Measurements from ENCODE around the gene SH3BP5.
"Not testable (repeated sequence)": the region's sequence is repeated elsewhere in the genome, so short reads cannot be mapped to it uniquely, and the experiment has no call there.

SH3BP5 gene

DNA sequence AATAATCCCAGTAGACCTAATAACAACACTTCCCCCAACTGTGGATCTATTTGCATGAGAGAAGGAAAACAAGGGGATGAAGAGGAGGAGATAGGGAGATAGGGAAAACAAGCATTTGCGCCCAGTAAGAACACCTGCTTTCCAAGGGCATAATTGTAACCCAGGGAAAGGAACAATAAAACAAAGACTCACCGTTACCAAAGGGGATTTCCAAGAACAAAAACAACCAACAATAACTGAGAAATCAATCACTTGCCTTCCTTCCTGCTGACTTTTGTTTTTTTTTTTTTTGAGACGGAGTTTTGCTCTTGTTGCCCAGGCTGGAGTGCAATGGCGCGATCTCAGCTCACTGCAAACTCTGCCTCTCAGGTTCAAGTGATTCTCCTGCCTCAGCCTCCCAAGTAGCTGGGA lies 24.3 kb upstream of the SH3BP5 start:
- H3K4me3 Mint-ChIP-seq: peak overlapping the region; percentile 39 to 46
- peaks cover 28 to 46% of the 10 kb centered on the region in 2 donors for H3K4me1 Mint-ChIP-seq
- DNase-seq; H3K9me3 Mint-ChIP-seq; H3K36me3 Mint-ChIP-seq; H3K27me3 Mint-ChIP-seq; ATAC-seq (replicated peaks): not testable (repeated sequence)
- H3K27ac Mint-ChIP-seq: peak overlapping the region; percentile 86

DNA sequence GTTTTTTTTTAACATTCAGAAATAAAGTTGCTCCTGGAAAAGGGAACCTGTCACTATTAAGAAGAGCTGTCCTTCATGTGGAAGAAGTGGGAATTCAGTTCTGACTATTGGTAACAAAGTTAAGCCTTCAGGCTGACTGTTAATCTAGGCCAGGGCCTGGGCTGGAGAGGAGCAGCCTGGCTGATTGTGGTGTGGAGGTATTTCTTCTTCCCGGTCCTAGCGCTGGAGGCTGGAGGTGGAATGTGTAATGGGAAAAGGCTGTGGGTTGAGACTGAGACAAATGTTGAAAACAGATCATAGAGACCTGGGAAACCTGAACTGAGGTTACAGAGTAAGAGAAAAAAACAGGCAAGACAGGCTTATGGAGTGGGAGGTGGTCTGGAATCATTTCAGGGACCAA lies 23.8 kb upstream of the SH3BP5 start:
- DNase-seq: no peak
- no peak for ATAC-seq (replicated peaks)
- peak overlapping the region; percentile 39 to 46 for H3K4me3 Mint-ChIP-seq

DNA sequence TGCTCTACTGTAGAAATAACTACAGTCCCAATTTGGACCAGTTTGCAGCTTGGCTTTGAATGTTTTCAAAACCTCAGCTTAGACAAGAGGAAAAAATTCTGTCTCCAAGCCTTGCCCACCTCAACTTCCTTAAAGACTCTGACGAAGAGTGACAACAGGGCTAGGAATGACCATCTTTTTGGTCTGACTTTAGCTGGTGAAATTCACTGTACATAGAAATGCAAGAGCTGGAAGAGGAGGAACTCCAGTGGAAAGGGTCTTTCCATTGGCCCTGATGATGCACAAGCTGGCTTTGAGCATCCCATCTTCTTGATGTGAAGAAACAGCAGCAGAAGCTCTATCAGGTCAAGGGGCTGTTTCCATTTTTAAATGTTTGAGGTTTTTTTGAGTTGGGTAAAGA lies 22.7 kb upstream of the SH3BP5 start:
- no peak overlapping the region for H3K4me3 Mint-ChIP-seq
- peaks cover 7% of the 10 kb centered on the region in 2 donors for H3K36me3 Mint-ChIP-seq
- ATAC-seq (replicated peaks) (no peak), DNase-seq (no peak)
- no peaks in the 10 kb centered on the region for H3K27me3 Mint-ChIP-seq
- no peak overlapping the region for H3K27ac Mint-ChIP-seq
- peaks cover 4 to 8% of the 10 kb centered on the region in 2 donors for H3K9me3 Mint-ChIP-seq
- peaks cover 23 to 34% of the 10 kb centered on the region in 2 donors for H3K4me1 Mint-ChIP-seq

More for the DNA sequence above, 23.8 kb upstream of the SH3BP5 start:
- peaks cover 0 to 5% of the 10 kb centered on the region in 2 donors for H3K9me3 Mint-ChIP-seq
- H3K36me3 Mint-ChIP-seq: no peaks in the 10 kb centered on the region
- H3K4me1 Mint-ChIP-seq: peaks cover 28 to 41% of the 10 kb centered on the region in 2 donors
- H3K27ac Mint-ChIP-seq: peak overlapping the region; percentile 86
- H3K27me3 Mint-ChIP-seq: no peaks in the 10 kb centered on the region

DNA sequence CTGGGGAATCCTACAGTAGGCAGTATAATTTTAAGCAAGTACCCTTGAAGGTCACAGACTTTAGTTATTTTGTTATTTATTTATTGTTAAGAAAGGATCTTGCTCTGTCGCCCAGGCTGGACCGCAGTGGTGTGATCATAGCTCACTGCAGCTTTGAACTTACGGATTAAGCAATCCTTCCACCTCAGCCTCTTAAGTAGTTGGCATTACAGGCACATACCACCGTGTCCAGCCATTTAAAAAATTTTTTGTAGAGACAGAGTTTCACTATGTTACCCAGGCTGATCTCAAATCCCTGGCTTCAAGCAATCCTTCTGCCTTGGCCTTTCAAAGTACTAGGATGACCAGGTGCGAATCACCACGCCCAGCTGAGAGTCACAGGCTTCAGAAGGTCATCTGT lies 22.1 kb upstream of the SH3BP5 start:
- ATAC-seq (replicated peaks): no peak
- H3K4me3 Mint-ChIP-seq: no peak overlapping the region
- peaks cover 5 to 8% of the 10 kb centered on the region in 2 donors for H3K9me3 Mint-ChIP-seq
- H3K27ac Mint-ChIP-seq: no peak overlapping the region
- H3K4me1 Mint-ChIP-seq: peaks cover 23 to 34% of the 10 kb centered on the region in 2 donors
- no peak for DNase-seq
- no peaks in the 10 kb centered on the region for H3K27me3 Mint-ChIP-seq
- H3K36me3 Mint-ChIP-seq: peaks cover 7 to 8% of the 10 kb centered on the region in 2 donors

DNA sequence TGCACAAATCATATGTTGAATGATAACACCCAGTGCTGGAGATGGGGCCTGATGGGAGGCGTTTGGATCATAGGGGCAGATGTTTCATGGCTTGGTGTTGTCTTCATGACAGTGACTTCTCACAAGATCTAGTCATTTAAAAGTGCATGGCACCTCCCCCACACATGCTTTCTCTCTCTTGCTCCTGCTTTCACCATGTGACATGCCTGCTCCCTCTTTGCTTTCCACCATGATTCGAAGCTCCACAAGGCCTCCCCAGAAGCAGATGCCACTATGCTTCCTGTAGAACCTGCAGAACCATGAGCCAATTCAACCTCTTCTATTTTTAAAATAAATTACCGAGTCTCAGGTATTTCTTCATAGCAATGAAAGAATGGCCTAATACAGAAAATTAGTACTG lies 17.8 kb upstream of the SH3BP5 start:
- Mint-ChIP-seq H3K27ac (no peak overlapping the region), H3K4me3 (peak overlapping the region in 1 of 2 donors; percentile 23), H3K4me1 (peaks cover 22 to 40% of the 10 kb centered on the region in 2 donors), H3K27me3 (no peaks in the 10 kb centered on the region), H3K36me3 (peaks cover 11 to 13% of the 10 kb centered on the region in 2 donors), H3K9me3 (peaks cover 5 to 11% of the 10 kb centered on the region in 2 donors)
- ATAC-seq (replicated peaks): no peak
- no peak for DNase-seq

DNA sequence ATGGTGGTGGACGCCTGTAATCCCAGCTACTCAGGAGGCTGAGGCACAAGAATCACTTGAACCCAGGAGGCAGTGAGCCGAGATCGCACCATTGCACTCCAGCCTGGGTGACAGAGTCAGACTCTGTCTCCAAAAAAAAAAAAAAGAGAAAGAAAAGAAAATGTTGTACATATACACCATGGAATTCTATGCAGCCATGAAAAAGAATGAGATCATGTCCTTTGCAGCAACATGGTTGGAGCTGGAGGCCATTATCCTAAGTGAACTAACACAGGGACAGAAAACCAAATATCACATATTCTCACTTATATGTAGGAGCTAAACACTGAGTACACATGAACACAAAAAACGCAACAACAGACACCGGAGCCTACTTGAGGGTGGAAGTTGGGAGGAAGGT lies 17.1 kb upstream of the SH3BP5 start:
- DNase-seq: not testable (repeated sequence)
- H3K4me1 Mint-ChIP-seq: peaks cover 20 to 40% of the 10 kb centered on the region in 2 donors
- peak overlapping the region; percentile 51 for H3K27ac Mint-ChIP-seq

DNA sequence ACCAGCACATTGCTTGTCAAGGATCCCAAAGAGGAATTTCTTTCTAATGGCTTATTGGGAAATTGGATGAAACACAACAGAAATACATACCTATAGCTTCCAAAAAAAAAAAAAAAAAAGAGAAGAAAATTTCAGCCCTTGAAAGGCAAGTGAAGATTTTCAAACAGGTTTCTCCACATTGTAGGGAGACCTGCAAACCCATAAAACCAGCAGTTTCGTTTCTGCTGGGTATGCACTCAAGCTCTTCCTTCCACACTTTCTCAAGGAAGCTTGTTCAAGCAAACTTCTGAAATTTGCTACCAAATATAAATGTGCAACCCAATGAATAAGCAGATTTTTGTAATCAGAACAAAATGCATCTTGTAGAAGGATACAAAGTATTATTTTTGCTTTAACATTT lies 15.9 kb upstream of the SH3BP5 start:
- Mint-ChIP-seq H3K4me1 (peaks cover 29 to 52% of the 10 kb centered on the region in 2 donors), H3K27ac (peak overlapping the region; percentile 59), H3K36me3 (peaks cover 11 to 18% of the 10 kb centered on the region in 2 donors), H3K27me3 (no peaks in the 10 kb centered on the region), H3K4me3 (no peak overlapping the region), H3K9me3 (peaks cover 5 to 15% of the 10 kb centered on the region in 2 donors)
- ATAC-seq (replicated peaks) (no peak), DNase-seq (no peak)

More for the DNA sequence above, 17.1 kb upstream of the SH3BP5 start:
- not testable (repeated sequence) for ATAC-seq (replicated peaks); H3K4me3 Mint-ChIP-seq; H3K27me3 Mint-ChIP-seq
- Mint-ChIP-seq H3K36me3 (peaks cover 11 to 13% of the 10 kb centered on the region in 2 donors), H3K9me3 (peaks cover 5 to 12% of the 10 kb centered on the region in 2 donors)

DNA sequence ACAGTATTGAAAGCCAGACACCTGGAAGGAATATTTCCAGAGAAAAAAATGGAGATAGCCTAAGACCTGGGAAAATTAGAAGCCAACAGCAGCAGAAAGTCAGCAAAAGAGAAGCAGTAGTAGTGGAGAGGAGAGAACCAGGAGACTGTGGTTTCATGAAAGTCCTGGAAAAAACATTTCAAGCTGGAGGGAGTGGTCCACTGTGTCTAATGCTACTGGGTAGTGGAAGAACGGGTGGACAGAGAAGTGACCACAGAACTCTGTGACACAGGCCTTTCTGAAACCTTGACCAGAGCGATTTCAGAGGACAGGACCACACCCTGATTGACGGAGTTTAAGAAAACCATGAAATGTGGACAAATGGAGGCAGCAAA lies 15.3 kb upstream of the SH3BP5 start:
- peaks cover 30 to 57% of the 10 kb centered on the region in 2 donors for H3K4me1 Mint-ChIP-seq
- H3K36me3 Mint-ChIP-seq: peaks cover 11 to 18% of the 10 kb centered on the region in 2 donors
- peak overlapping the region; percentile 31 for H3K27ac Mint-ChIP-seq
- peaks cover 5 to 16% of the 10 kb centered on the region in 2 donors for H3K9me3 Mint-ChIP-seq
- no peak for DNase-seq
- no peaks in the 10 kb centered on the region for H3K27me3 Mint-ChIP-seq
- no peak for ATAC-seq (replicated peaks)
- H3K4me3 Mint-ChIP-seq: no peak overlapping the region

DNA sequence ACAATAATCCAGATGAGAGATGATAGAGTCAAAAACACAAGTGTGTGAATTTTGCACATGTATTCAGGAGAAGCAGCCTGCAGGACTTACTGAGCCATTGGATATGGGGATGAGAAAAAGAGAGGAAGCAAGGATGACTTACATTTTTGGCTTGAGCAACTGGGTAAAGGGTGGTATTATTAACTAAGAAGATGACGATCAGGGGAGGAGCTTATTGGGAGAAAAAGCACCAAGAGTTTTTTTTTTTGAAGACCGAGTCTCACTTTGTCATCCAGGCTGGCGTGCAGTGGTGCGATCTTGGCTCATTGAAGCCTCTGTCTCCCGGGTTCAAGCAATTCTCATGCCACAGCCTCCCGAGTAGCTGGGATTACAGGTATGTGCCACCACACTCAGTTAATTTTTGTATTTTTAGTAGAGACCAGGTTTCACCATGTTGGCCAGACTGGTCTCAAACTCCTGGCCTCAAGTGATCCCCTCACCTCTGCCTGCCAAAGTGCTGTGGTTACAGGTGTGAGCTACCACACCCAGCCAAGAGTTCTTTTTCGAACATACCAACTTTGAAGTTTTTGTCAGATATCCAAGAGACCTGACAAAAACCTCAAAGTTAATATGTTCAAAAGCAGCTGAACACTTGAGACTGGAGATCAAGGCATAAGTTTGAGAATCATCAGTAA lies 14.8 kb upstream of the SH3BP5 start:
- H3K36me3 Mint-ChIP-seq: peaks cover 11 to 18% of the 10 kb centered on the region in 2 donors
- no peak overlapping the region for H3K4me3 Mint-ChIP-seq
- ATAC-seq (replicated peaks) (no peak), DNase-seq (no peak)
- H3K9me3 Mint-ChIP-seq: peaks cover 5 to 14% of the 10 kb centered on the region in 2 donors
- H3K4me1 Mint-ChIP-seq: peaks cover 33 to 62% of the 10 kb centered on the region in 2 donors
- peak overlapping the region; percentile 85 for H3K27ac Mint-ChIP-seq
- no peaks in the 10 kb centered on the region for H3K27me3 Mint-ChIP-seq

DNA sequence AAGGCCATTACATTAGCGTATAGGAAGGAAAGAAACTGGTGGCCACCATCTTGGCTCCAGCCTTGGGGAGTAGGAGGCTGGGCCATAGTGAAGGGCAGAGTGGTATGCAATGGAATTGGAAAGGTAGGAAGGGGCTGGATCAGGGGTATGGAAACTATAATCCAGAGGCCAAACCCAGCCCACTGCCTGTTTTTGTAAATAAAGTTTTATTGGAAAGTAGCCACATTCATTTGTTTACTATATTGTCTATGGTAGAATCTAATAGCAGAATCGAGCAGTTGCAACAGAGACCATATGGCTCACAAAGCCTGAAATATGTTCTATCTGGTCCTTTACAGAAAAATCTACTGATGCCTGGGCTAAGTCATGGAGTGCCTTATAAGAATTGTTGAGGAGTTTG lies 14.1 kb upstream of the SH3BP5 start:
- no peak overlapping the region for H3K4me3 Mint-ChIP-seq
- ATAC-seq (replicated peaks): no peak
- H3K4me1 Mint-ChIP-seq: peaks cover 36 to 68% of the 10 kb centered on the region in 2 donors

DNA sequence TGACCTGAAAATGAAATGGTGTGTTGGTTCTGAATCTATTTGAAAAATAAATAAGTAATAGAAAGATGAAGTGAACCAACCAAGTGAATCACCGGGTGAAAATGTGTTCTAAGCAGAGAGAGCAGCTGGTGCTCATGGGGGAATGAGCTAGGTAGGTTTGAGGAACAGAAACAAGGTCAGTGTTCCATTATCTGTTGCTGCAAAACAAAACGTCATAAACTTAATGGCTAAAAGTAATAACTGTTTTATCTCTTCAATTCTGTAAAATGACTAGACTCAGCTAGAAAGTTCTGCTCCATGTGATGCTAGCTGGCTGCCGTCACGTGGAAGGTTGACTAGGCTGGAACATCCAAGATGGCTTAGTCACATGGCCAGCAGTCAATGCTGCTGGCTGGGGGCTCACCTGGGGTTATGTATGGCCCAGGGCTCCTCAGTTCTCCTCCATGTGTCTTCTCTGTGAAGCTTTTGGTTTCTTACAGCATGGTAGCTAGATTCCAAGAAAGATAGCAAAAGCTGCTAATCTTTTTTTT lies 13.3 kb upstream of the SH3BP5 start:
- peak overlapping the region; percentile 10 to 50 for H3K4me3 Mint-ChIP-seq
- peaks cover 42 to 77% of the 10 kb centered on the region in 2 donors for H3K4me1 Mint-ChIP-seq
- peak; percentile 94 to 96 for ATAC-seq (replicated peaks)

More for the DNA sequence above, 14.1 kb upstream of the SH3BP5 start:
- Mint-ChIP-seq H3K27ac (peak overlapping the region; percentile 85), H3K27me3 (no peaks in the 10 kb centered on the region), H3K36me3 (peaks cover 11 to 18% of the 10 kb centered on the region in 2 donors), H3K9me3 (peaks cover 5 to 11% of the 10 kb centered on the region in 2 donors)
- DNase-seq: no peak

DNA sequence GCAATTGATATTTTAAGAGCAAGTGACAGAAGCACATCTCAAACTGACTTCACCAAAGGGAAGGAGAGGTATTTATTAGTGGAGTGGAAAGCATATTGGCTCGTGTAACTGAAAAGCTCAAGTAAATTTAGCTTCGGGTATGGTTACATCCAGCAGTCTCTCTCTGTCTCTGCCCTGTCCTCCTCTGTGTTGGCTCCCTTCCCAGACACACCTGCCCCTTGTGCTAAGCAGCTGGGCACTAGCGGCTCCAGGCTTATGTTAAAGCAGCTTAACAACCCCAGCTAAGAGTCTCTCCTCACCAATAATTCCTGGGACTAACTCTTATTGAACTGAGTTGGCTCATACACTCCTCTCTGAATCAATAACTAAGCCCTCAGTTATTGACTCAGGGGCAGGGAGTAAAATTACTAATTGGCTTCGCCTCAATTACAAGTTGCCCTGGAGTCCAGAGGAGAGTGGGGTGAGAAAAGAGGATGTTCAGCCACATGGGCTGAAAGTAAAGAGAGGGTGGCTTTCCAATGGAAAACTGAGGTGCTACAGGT lies 12.8 kb upstream of the SH3BP5 start:
- peak overlapping the region; percentile 1 to 44 for H3K4me3 Mint-ChIP-seq
- peaks cover 2 to 8% of the 10 kb centered on the region in 2 donors for H3K9me3 Mint-ChIP-seq
- DNase-seq (no peak), ATAC-seq (replicated peaks) (peak; percentile 57 to 62)
- H3K36me3 Mint-ChIP-seq: peaks cover 3 to 11% of the 10 kb centered on the region in 2 donors
- H3K4me1 Mint-ChIP-seq: peaks cover 42 to 82% of the 10 kb centered on the region in 2 donors
- no peaks in the 10 kb centered on the region for H3K27me3 Mint-ChIP-seq
- peak overlapping the region; percentile 85 for H3K27ac Mint-ChIP-seq

More for the DNA sequence above, 13.3 kb upstream of the SH3BP5 start:
- H3K36me3 Mint-ChIP-seq: peaks cover 9 to 17% of the 10 kb centered on the region in 2 donors
- peak; percentile 69 for DNase-seq
- H3K9me3 Mint-ChIP-seq: peaks cover 5 to 11% of the 10 kb centered on the region in 2 donors
- H3K27me3 Mint-ChIP-seq: no peaks in the 10 kb centered on the region
- peak overlapping the region; percentile 85 for H3K27ac Mint-ChIP-seq

DNA sequence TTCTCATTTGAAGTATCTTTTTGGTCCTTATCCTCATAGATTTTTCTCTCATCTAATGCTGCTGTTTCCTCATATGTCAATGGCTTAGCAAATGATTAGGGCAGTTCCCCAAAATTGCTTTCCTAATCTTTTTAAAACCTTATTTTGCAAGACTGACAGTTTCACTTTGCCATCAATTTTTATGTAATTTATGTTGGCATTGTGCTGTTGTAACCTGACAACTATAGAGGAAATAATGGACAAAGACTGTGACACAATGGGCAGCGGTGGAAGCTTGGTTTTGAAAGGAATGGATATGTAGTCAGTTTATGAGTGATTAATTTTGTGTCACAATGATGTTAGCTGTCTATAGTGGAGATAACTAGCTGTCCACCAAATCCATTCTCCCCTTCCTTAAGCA lies 10.6 kb upstream of the SH3BP5 start:
- DNase-seq (no peak), ATAC-seq (replicated peaks) (no peak)
- Mint-ChIP-seq H3K27me3 (no peaks in the 10 kb centered on the region), H3K4me3 (no peak overlapping the region), H3K36me3 (peaks cover 3 to 10% of the 10 kb centered on the region in 2 donors), H3K9me3 (peaks cover 0 to 8% of the 10 kb centered on the region in 2 donors), H3K27ac (no peak overlapping the region), H3K4me1 (peaks cover 49 to 93% of the 10 kb centered on the region in 2 donors)

DNA sequence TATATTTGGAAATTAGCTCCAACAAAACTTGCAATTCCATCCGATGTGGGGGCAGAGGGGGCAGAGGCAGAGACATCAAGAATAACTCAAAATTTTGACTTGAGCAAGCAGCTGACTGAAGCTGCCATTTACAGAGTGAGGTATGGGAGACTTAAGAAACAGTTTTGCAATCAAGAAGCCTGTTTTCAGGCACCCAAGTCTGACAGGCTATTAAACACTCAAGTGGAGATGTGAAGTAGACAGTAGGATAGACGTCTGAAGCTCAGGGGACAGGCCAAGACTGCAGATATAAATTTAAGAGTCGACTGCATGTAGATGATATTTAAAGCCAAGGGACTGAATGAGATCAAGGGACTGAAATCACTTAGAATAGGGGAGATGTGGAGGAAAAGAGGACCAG lies 9.9 kb upstream of the SH3BP5 start:
- Mint-ChIP-seq H3K36me3 (peaks cover 3 to 10% of the 10 kb centered on the region in 2 donors), H3K27ac (no peak overlapping the region), H3K27me3 (no peaks in the 10 kb centered on the region), H3K4me1 (peaks cover 44 to 87% of the 10 kb centered on the region in 2 donors), H3K4me3 (no peak overlapping the region), H3K9me3 (peaks cover 0 to 8% of the 10 kb centered on the region in 2 donors)
- DNase-seq (no peak), ATAC-seq (replicated peaks) (no peak)

Data from stimulated activated naive B cell treated with anti-CD40 and anti-IgM and Interleukin-4, amounts not matched to agents 10 μg/mL and 1 μg/mL and 100 μg/mL, for 72 hours (primary cell).